ENCODE results near the gene CAPN9. TPM values are rescaled to one million over a fixed set of nuclear protein-coding genes. Genes with fewer than 3 reads are reported as not detected.

The CAPN9 gene
- polyA plus RNA-seq, 1 donor (not counting 4 experiments of a cell fraction or from before 2014, with no cell fraction given): not detected

DNA sequence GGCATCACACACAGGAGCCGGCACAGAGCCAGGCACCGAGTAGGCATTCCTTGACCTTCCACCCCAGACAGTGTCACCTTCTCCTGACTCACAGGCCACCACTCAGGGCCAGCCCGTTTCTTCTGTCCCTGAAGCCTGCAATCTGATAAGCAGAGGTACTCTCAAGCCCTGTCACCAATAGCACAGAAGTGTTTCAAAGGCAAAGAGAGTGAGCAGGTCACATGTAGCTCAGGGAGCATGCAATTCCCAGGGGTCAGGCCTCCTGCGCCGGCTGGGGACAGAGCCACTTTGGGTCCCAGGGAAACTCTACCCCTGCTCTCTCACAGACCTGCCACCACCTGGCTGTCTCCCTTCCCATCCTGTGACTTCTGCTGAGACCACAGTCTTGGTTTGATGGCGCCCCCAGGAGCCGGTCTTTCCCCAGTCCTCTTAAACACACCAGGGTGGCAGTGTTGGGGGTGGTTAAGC is 13.2 kb downstream of the CAPN9 start:
- Histone ChIP-seq H2AFZ (ENCODE audit: control insufficient read depth, low read length) (no peak overlapping the region), H3K9ac (ENCODE audit: control insufficient read depth, extremely low read depth, insufficient read depth, low read length) (no peak overlapping the region), H3K9me1 (ENCODE audit: control insufficient read depth, extremely low read depth, insufficient read depth, low read length) (no peaks in the 10 kb centered on the region), H3K4me2 (ENCODE audit: control insufficient read depth, extremely low read depth, insufficient read depth, low read depth, low read length) (no peak overlapping the region), H3K4me3 (ENCODE audit: control insufficient read depth in 2 of 3, extremely low read depth in 1 of 3, insufficient read depth in 2 of 3, low read depth in 1 of 3, low read length in 3 of 3) (no peak overlapping the region), H3K36me3 (ENCODE audit: control insufficient read depth in 2 of 2, extremely low read depth in 1 of 2, insufficient read depth in 2 of 2, low read length in 2 of 2) (no peaks in the 10 kb centered on the region), H3K27ac (ENCODE audit: control insufficient read depth, insufficient read depth, low read length) (no peak overlapping the region), H3K4me1 (ENCODE audit: control insufficient read depth, extremely low read depth, insufficient read depth, low read length) (no peaks in the 10 kb centered on the region), H3K27me3 (ENCODE audit: control insufficient read depth, extremely low read depth, insufficient read depth, low read length) (no peaks in the 10 kb centered on the region), H3K79me2 (ENCODE audit: control insufficient read depth, insufficient read depth, low read length) (no peaks in the 10 kb centered on the region), H3K9me3 (ENCODE audit: control insufficient read depth, low read depth, low read length) (no peaks in the 10 kb centered on the region), H4K20me1 (ENCODE audit: control insufficient read depth, extremely low read depth, insufficient read depth, low read length) (no peaks in the 10 kb centered on the region)
- DNase-seq (ENCODE audit: low read depth, low spot score): no peak
- dilution Hi-C loops (cut with MboI; ENCODE audit: extremely low pct_ligation_motif_present, low sequenced_read_pairs): no loop called here
- FAIRE-seq: no peak
- TF ChIP-seq, protein P1, sequence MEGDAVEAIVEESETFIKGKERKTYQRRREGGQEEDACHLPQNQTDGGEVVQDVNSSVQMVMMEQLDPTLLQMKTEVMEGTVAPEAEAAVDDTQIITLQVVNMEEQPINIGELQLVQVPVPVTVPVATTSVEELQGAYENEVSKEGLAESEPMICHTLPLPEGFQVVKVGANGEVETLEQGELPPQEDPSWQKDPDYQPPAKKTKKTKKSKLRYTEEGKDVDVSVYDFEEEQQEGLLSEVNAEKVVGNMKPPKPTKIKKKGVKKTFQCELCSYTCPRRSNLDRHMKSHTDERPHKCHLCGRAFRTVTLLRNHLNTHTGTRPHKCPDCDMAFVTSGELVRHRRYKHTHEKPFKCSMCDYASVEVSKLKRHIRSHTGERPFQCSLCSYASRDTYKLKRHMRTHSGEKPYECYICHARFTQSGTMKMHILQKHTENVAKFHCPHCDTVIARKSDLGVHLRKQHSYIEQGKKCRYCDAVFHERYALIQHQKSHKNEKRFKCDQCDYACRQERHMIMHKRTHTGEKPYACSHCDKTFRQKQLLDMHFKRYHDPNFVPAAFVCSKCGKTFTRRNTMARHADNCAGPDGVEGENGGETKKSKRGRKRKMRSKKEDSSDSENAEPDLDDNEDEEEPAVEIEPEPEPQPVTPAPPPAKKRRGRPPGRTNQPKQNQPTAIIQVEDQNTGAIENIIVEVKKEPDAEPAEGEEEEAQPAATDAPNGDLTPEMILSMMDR (optimal IDR thresholded peaks at IDR 0.05 in 1 of 3, IDR thresholded peaks at IDR 0.05 in 1 of 3, conservative IDR thresholded peaks at IDR 0.05 in 1 of 3; ENCODE audit: extremely low read depth in 1 of 3, insufficient read depth in 2 of 3, low read length in 3 of 3): no peak
- TF ChIP-seq EZH2 (IDR thresholded peaks at IDR 0.05; ENCODE audit: low read length): no peak

DNA sequence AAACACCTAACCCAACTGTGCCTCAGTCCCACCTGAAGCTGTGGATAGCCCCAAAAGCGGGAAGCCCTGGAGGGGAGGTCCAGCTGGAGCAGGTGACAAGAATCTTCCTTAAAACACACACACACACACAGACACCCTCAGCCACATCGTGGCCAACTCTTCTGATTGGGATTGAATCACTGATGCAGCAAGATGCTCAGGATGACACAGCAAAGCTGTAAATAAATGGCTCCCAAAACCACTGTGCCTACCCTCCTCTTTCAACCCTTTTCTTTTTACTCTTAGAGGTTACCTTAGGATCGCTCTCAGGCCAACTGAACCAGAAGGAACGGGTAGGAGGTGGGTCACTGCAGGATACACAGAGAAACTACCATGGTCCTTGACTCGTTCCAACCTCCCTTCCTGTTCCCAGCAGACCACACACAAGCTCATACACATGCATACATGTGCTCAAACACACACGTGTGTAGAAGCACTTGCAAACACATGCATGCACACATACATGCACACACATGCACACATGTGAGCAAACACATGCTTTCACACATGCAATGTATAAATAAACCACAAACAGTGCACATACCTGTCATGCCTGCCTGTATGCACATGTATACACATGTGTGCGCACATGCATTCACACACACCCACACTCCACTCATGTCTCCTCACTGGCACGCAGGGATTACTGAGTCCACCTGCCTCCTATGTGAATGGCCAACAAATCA is 14.4 kb downstream of the CAPN9 start:
- Histone ChIP-seq H3K9me1 (ENCODE audit: control insufficient read depth, extremely low read depth, insufficient read depth, low read length) (no peaks in the 10 kb centered on the region), H3K9ac (ENCODE audit: control insufficient read depth, extremely low read depth, insufficient read depth, low read length) (no peak overlapping the region), H3K4me3 (ENCODE audit: control insufficient read depth in 2 of 3, extremely low read depth in 1 of 3, insufficient read depth in 2 of 3, low read depth in 1 of 3, low read length in 3 of 3) (no peak overlapping the region), H4K20me1 (ENCODE audit: control insufficient read depth, extremely low read depth, insufficient read depth, low read length) (no peaks in the 10 kb centered on the region), H3K4me2 (ENCODE audit: control insufficient read depth, extremely low read depth, insufficient read depth, low read depth, low read length) (no peak overlapping the region), H3K4me1 (ENCODE audit: control insufficient read depth, extremely low read depth, insufficient read depth, low read length) (no peaks in the 10 kb centered on the region), H3K27ac (ENCODE audit: control insufficient read depth, insufficient read depth, low read length) (no peak overlapping the region), H3K9me3 (ENCODE audit: control insufficient read depth, low read depth, low read length) (no peaks in the 10 kb centered on the region), H3K36me3 (ENCODE audit: control insufficient read depth in 2 of 2, extremely low read depth in 1 of 2, insufficient read depth in 2 of 2, low read length in 2 of 2) (no peaks in the 10 kb centered on the region), H3K27me3 (ENCODE audit: control insufficient read depth, extremely low read depth, insufficient read depth, low read length) (no peaks in the 10 kb centered on the region), H3K79me2 (ENCODE audit: control insufficient read depth, insufficient read depth, low read length) (no peaks in the 10 kb centered on the region), H2AFZ (ENCODE audit: control insufficient read depth, low read length) (no peak overlapping the region)
- no peak for FAIRE-seq
- dilution Hi-C loops (cut with MboI; ENCODE audit: extremely low pct_ligation_motif_present, low sequenced_read_pairs): no loop called here
- TF ChIP-seq EZH2 (IDR thresholded peaks at IDR 0.05; ENCODE audit: low read length): no peak
- TF ChIP-seq, protein P1 (optimal IDR thresholded peaks at IDR 0.05 in 1 of 3, IDR thresholded peaks at IDR 0.05 in 1 of 3, conservative IDR thresholded peaks at IDR 0.05 in 1 of 3; ENCODE audit: extremely low read depth in 1 of 3, insufficient read depth in 2 of 3, low read length in 3 of 3): no peak
- no peak for DNase-seq (ENCODE audit: low read depth, low spot score)
